Karpas-422 (cell line): ENCODE measurements around the gene PIAS1. TPM values are rescaled to one million over a fixed set of nuclear protein-coding genes. Genes with fewer than 3 reads are reported as not detected.

ENCODE experiments used
- DNase-seq: peaks from one replicate; pipeline ENCODE4 v3.0.0-alpha.2; 2015
- H2AFZ ChIP-seq: fragments of 200-600 bp; sonication (generic); 2 replicates; pipeline ENCODE4 v1.6.1; 2014; ENCODE audit warnings: antibody characterized with exemption, low read length, mixed read lengths
- H3K27ac ChIP-seq: fragments of 200-600 bp; sonication (generic); 2 replicates; pipeline ENCODE4 v1.5.1; 2014; ENCODE audit warnings: mild to moderate bottlenecking, low read length, moderate library complexity
- H3K27me3 ChIP-seq: fragments of 200-600 bp; sonication (generic); 2 replicates; pipeline ENCODE4 v1.6.1; 2014; ENCODE audit warnings: low read length, mixed read lengths
- H3K36me3 ChIP-seq: fragments of 200-600 bp; sonication (generic); 2 replicates; pipeline ENCODE4 v1.6.1; 2014; ENCODE audit warnings: low read length, mixed read lengths; ENCODE audit not compliant: insufficient read depth
- H3K4me1 ChIP-seq: fragments of 200-600 bp; sonication (generic); 2 replicates; pipeline ENCODE4 v1.6.1; 2014; ENCODE audit warnings: mild to moderate bottlenecking, low read length, mixed read lengths
- H3K4me2 ChIP-seq: fragments of 200-600 bp; sonication (generic); 2 replicates; pipeline ENCODE4 v1.6.1; 2014; ENCODE audit warnings: low read length, low read depth, mild to moderate bottlenecking; ENCODE audit not compliant: poor library complexity, severe bottlenecking
- H3K4me3 ChIP-seq: fragments of 200-600 bp; sonication (generic); 2 replicates; pipeline ENCODE4 v1.5.1; 2014; ENCODE audit warnings: mild to moderate bottlenecking, antibody characterized with exemption, low read length, mixed read lengths
- H3K79me2 ChIP-seq: fragments of 200-600 bp; sonication (generic); 2 replicates; pipeline ENCODE4 v1.6.1; 2014; ENCODE audit warnings: mild to moderate bottlenecking, low read length, mixed read lengths
- H3K9ac ChIP-seq: fragments of 200-600 bp; sonication (generic); 2 replicates; pipeline ENCODE4 v1.6.0; 2014; ENCODE audit warnings: low read length
- H3K9me2 ChIP-seq: fragments of 200-600 bp; sonication (generic), shearing (Covaris generic); replicated peaks from 2 replicates; pipeline ENCODE4 v1.6.0; 2014; ENCODE audit warnings: mild to moderate bottlenecking, low read length, moderate library complexity; ENCODE audit not compliant: insufficient read depth
- H3K9me3 ChIP-seq: fragments of 300-700, 200-600 bp; sonication (generic); 2 replicates; pipeline ENCODE4 v1.6.1; 2014; ENCODE audit warnings: low read length, mixed read lengths
- H4K20me1 ChIP-seq: fragments of 200-600 bp; sonication (generic); 2 replicates; pipeline ENCODE4 v1.6.1; 2014; ENCODE audit warnings: mild to moderate bottlenecking, antibody characterized with exemption, low read length, low read depth; ENCODE audit not compliant: insufficient read depth
- total RNA-seq: library from RNA; depleted of rRNA; stranded (reverse); fragments of >200 nt; shearing (Covaris generic); gene quantifications from 2 replicates; pipeline ENCODE4 v1.2.3, GENCODE V29; 2014; ENCODE audit warnings: low replicate concordance

Gene PIAS1
- total RNA-seq, 1 experiment from 2014 or later = 106 TPM

DNA sequence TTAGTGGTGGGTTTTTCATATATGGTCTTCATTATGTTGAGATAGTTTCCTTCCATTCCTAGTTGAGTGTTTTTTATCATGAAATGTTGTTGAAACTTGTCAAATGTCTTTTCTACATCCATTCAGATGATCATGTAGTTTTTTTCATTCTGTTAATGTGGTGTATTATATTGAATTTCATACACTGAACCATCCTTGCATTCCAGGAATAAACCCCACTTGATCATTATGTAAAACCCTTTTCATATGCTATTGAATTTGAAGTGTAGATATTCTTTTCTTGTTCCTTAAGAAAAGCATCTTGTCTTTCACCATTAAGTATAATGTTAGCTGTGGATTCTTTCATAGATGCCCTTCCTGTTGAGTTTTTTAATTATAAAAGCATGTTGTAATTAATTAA is 42.9 kb downstream of the PIAS1 start:
- H4K20me1 ChIP-seq = no peaks in the 10 kb centered on the region
- no peak overlapping the region for H3K27ac ChIP-seq
- no peaks in the 10 kb centered on the region for H3K9me2 ChIP-seq
- H3K9me3 ChIP-seq = peaks cover 12% of the 10 kb centered on the region
- H3K4me2 ChIP-seq = no peak overlapping the region
- peaks cover 97% of the 10 kb centered on the region for H3K79me2 ChIP-seq
- H3K4me1 ChIP-seq = no peaks in the 10 kb centered on the region
- no peak for DNase-seq
- no peak overlapping the region for H3K4me3 ChIP-seq
- no peaks in the 10 kb centered on the region for H3K27me3 ChIP-seq
- H3K9ac ChIP-seq = no peak overlapping the region
- H3K36me3 ChIP-seq = peaks cover 79% of the 10 kb centered on the region
- no peak overlapping the region for H2AFZ ChIP-seq

DNA sequence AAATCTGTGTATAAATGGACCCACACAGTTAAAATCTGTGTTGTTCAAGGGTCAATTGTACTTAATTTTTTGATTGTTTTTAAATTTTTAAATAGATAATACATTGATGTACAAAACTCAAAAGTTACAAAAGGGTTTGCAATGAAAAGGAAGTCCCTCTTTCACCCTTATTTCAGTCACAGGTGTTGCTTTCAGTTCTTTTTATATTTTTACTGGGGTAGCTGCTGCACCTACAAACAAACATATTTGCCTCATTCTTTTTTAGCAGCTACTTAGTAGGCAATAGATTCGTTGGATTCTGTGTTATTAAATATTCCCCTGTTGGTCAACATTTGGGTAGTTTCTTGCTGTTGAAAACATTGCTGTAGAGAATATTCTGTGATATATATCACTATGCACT is 44.4 kb downstream of the PIAS1 start:
- H3K4me2 ChIP-seq = no peak overlapping the region
- no peaks in the 10 kb centered on the region for H4K20me1 ChIP-seq
- peaks cover 97% of the 10 kb centered on the region for H3K79me2 ChIP-seq
- H3K27me3 ChIP-seq = no peaks in the 10 kb centered on the region
- peaks cover 81% of the 10 kb centered on the region for H3K36me3 ChIP-seq
- no peak overlapping the region for H3K27ac ChIP-seq
- H3K9me3 ChIP-seq = peaks cover 11% of the 10 kb centered on the region
- H2AFZ ChIP-seq = no peak overlapping the region
- no peak for DNase-seq
- H3K9me2 ChIP-seq = no peaks in the 10 kb centered on the region
- no peak overlapping the region for H3K9ac ChIP-seq
- no peaks in the 10 kb centered on the region for H3K4me1 ChIP-seq
- no peak overlapping the region for H3K4me3 ChIP-seq

DNA sequence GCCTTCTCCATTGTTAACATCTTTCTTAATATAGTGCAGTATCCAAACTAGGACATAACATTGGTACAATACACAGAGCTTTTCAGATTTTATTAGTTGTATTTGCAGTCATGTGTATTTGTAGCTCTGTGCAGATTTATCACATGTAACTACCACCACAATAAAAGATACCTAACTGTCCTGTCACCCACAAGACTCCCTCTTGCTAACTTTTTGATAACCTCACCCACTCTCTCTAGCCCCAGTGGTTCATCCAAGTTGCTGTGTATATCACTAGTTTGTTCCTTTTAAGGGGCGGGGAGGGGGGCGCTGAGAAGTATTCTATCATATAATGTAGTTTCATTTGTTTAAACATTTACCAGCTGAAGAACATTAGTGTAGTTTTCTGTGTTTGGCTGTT is 46.1 kb downstream of the PIAS1 start:
- Histone ChIP-seq H3K4me2 (no peak overlapping the region), H3K27me3 (no peaks in the 10 kb centered on the region), H3K4me3 (no peak overlapping the region), H3K79me2 (peaks cover 97% of the 10 kb centered on the region), H3K9me3 (peaks cover 12% of the 10 kb centered on the region), H3K4me1 (no peaks in the 10 kb centered on the region), H3K9ac (no peak overlapping the region), H4K20me1 (no peaks in the 10 kb centered on the region), H3K36me3 (peaks cover 79% of the 10 kb centered on the region), H3K27ac (no peak overlapping the region), H2AFZ (no peak overlapping the region), H3K9me2 (no peaks in the 10 kb centered on the region)
- DNase-seq = no peak

DNA sequence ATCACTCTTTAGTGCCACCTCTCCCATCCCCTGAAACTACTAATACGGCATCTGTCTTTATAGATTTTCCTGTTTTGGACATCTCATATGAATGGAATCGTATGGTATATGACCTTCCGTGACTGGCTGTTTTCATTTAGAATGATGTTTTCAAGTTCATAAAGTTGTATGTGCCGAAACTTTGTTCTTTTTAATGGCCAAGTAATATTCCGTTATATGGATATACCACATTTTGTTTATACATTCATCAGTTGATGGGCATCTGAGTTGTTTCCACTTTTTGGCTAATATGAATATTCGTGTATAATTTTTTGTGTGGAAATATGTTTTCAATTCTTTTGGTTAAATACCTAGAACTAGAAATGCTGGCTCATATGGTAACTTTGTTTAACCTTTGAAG is 49.5 kb downstream of the PIAS1 start:
- H3K4me2 ChIP-seq = no peak overlapping the region
- H2AFZ ChIP-seq = no peak overlapping the region
- no peak overlapping the region for H3K4me3 ChIP-seq
- peaks cover 50% of the 10 kb centered on the region for H3K36me3 ChIP-seq
- no peak for DNase-seq
- no peaks in the 10 kb centered on the region for H3K27me3 ChIP-seq
- no peaks in the 10 kb centered on the region for H3K9me2 ChIP-seq
- H3K4me1 ChIP-seq = no peaks in the 10 kb centered on the region
- H3K79me2 ChIP-seq = peaks cover 99% of the 10 kb centered on the region
- H3K9me3 ChIP-seq = peaks cover 3% of the 10 kb centered on the region
- no peak overlapping the region for H3K27ac ChIP-seq
- H4K20me1 ChIP-seq = no peaks in the 10 kb centered on the region
- H3K9ac ChIP-seq = no peak overlapping the region

DNA sequence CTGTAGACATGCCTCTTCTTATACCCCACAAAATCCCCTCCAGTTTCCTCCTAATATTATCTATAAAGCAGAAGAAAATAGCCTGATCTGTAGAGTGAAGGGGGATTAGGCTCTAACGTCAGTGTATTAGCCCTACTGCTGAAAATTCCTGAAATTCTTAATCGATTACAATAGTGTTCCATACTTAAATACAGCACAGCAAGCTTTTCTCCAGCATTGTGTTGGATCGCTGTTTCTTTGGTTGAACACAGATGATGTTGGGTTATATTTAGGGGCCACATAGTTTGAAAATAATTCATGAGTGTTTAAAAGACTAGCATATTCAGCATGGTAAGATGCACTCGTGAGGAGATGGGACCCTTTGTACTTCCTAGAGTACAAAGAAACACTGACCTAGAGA is 52.5 kb downstream of the PIAS1 start:
- H3K27me3 ChIP-seq = no peaks in the 10 kb centered on the region
- H3K9ac ChIP-seq = no peak overlapping the region
- H3K36me3 ChIP-seq = peaks cover 26% of the 10 kb centered on the region
- H3K79me2 ChIP-seq = peaks cover 100% of the 10 kb centered on the region
- no peak overlapping the region for H2AFZ ChIP-seq
- peaks cover 3% of the 10 kb centered on the region for H3K9me3 ChIP-seq
- H3K4me3 ChIP-seq = no peak overlapping the region
- no peak overlapping the region for H3K27ac ChIP-seq
- H3K4me2 ChIP-seq = no peak overlapping the region
- H3K4me1 ChIP-seq = peaks cover 6% of the 10 kb centered on the region
- no peak for DNase-seq
- H3K9me2 ChIP-seq = no peaks in the 10 kb centered on the region
- no peaks in the 10 kb centered on the region for H4K20me1 ChIP-seq

DNA sequence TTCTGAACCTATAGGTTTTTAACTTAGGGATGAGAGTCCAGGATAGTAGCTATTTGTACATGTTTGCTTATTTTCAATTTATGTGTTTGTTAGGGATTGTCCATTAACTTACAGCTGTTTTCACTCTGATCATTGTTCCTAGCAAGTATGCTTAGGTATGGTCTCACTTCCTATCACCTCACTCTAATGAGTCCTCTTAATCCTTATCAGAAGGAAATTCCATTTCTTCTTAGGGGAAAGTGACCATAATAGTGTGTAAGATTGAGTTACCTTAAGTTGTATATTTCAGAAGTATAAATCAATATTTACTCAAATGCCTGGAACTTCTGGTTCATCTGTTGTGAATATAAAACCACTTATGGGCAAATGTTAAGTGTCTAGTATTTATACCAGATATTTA is 53.0 kb downstream of the PIAS1 start:
- no peak for DNase-seq
- peaks cover 21% of the 10 kb centered on the region for H3K36me3 ChIP-seq
- no peak overlapping the region for H3K27ac ChIP-seq
- H3K9me2 ChIP-seq = no peaks in the 10 kb centered on the region
- H3K27me3 ChIP-seq = no peaks in the 10 kb centered on the region
- peaks cover 3% of the 10 kb centered on the region for H3K9me3 ChIP-seq
- H3K4me2 ChIP-seq = no peak overlapping the region
- H3K4me1 ChIP-seq = peaks cover 11% of the 10 kb centered on the region
- no peak overlapping the region for H2AFZ ChIP-seq
- H3K9ac ChIP-seq = no peak overlapping the region
- no peaks in the 10 kb centered on the region for H4K20me1 ChIP-seq
- no peak overlapping the region for H3K4me3 ChIP-seq
- H3K79me2 ChIP-seq = peaks cover 100% of the 10 kb centered on the region

DNA sequence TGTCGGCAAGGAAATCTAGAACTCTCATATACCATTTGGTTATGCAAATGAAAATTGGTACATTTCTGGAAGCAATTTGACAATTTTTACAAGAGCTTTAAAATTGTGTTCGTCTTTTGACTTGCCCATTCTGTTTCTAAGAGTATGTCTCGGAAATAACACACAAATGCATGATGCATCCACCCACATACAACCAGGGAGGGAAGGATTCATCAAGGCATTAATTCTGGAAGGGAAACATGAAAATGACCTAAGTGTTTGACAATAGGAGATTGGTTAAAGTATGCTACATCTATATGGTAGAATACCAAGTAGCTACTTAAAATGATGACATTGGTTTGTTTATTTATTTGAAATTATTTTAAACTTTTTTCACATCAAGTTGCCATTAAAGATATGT is 58.6 kb downstream of the PIAS1 start:
- H2AFZ ChIP-seq = no peak overlapping the region
- peak overlapping the region; percentile 35; the same call in 1 of the 2 replicates for H3K27ac ChIP-seq
- H3K27me3 ChIP-seq = no peaks in the 10 kb centered on the region
- no peaks in the 10 kb centered on the region for H4K20me1 ChIP-seq
- H3K4me2 ChIP-seq = peak overlapping the region; percentile 79
- peaks cover 41% of the 10 kb centered on the region for H3K4me1 ChIP-seq
- H3K9ac ChIP-seq = no peak overlapping the region
- no peaks in the 10 kb centered on the region for H3K9me3 ChIP-seq
- H3K9me2 ChIP-seq = no peaks in the 10 kb centered on the region
- DNase-seq = no peak
- no peaks in the 10 kb centered on the region; the same call in 1 of the 2 replicates for H3K36me3 ChIP-seq
- peaks cover 100% of the 10 kb centered on the region for H3K79me2 ChIP-seq
- no peak overlapping the region for H3K4me3 ChIP-seq

DNA sequence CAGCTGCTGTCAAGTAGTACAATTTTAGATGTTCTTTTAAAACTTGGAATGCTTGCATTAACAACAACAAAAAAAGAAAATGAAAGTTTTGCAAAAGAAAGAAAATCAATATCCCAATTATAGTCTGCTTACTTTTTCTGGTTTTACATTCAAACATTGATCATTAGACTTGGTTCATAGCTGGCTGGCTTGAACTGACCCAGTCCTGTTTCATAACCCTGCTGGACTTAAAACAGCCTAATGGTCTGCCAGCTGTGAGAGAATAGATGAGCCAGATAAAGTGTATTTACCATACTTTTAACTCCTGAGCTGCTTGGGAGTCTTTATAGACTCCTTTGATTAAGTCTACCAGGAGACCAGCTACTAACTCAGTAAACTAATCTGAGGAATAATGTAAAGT is 59.2 kb downstream of the PIAS1 start:
- no peaks in the 10 kb centered on the region; the same call in 1 of the 2 replicates for H3K36me3 ChIP-seq
- H4K20me1 ChIP-seq = no peaks in the 10 kb centered on the region
- peak overlapping the region; percentile 27 for H3K27ac ChIP-seq
- H3K4me1 ChIP-seq = peaks cover 41% of the 10 kb centered on the region
- H2AFZ ChIP-seq = no peak overlapping the region
- no peaks in the 10 kb centered on the region for H3K27me3 ChIP-seq
- peak overlapping the region; percentile 40; the same call in 1 of the 2 replicates for H3K9ac ChIP-seq
- H3K9me3 ChIP-seq = no peaks in the 10 kb centered on the region
- peaks cover 98% of the 10 kb centered on the region for H3K79me2 ChIP-seq
- peak overlapping the region; percentile 79 for H3K4me2 ChIP-seq
- H3K4me3 ChIP-seq = peak overlapping the region; percentile 53; the same call in 1 of the 2 replicates
- DNase-seq = no peak
- no peaks in the 10 kb centered on the region for H3K9me2 ChIP-seq

DNA sequence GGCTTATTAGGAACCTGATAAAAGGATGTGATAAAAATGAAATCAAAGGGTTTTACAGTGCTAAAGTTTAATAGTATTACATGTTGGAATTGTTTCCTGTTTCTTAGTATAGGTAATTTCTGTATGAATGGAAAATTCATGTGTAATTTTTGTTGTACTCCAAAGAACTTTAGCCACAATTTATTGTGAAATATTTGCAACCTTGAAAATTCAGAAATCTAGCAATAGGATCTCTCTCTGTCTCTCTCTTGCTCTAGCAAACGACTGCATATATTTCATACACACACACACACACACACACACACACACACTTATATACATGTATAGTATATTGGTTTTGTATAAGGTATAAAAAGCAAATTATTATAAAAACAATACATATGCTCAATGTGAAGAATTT is 59.6 kb downstream of the PIAS1 start:
- H3K4me2 ChIP-seq = peak overlapping the region; percentile 79
- DNase-seq = no peak
- peak overlapping the region; percentile 40; the same call in 1 of the 2 replicates for H3K9ac ChIP-seq
- no peaks in the 10 kb centered on the region for H3K9me3 ChIP-seq
- H3K27me3 ChIP-seq = no peaks in the 10 kb centered on the region
- H3K4me3 ChIP-seq = peak overlapping the region; percentile 53
- H3K36me3 ChIP-seq = no peaks in the 10 kb centered on the region; the same call in 1 of the 2 replicates
- no peak overlapping the region for H2AFZ ChIP-seq
- H3K27ac ChIP-seq = peak overlapping the region; percentile 27
- H4K20me1 ChIP-seq = no peaks in the 10 kb centered on the region
- H3K79me2 ChIP-seq = peaks cover 98% of the 10 kb centered on the region
- H3K9me2 ChIP-seq = no peaks in the 10 kb centered on the region
- H3K4me1 ChIP-seq = peaks cover 41% of the 10 kb centered on the region
